H1 (cell line): Measurements from ENCODE around the gene NEURL4. TPM values are rescaled to one million over a fixed set of nuclear protein-coding genes. Genes with fewer than 3 reads are reported as not detected.

Experiments used
- CREB1 ChIP-seq: IDR thresholded peaks from 2 replicates; pipeline ENCODE4 v1.6.1; 2012; ENCODE audit warnings: inconsistent platforms
- NANOG ChIP-seq: IDR thresholded peaks from 2 replicates; pipeline ENCODE4 v1.6.1; 2011; ENCODE audit warnings: low read length, low read depth, mild to moderate bottlenecking, inconsistent platforms; ENCODE audit not compliant: insufficient read depth, poor library complexity, severe bottlenecking
- polyA plus RNA-seq, 7 experiments: library from polyadenylated mRNA; depleted of rRNA in 3 of 7; stranded (reverse) in 5 of 7; unstranded in 2 of 7; fragments of >200 nt in 5 of 7; fragments of 200-250 nt in 2 of 7; gene quantifications; 1 replicate in 5 of 7; 2 replicates in 1 of 7; 4 replicates in 1 of 7; pipeline versions ENCODE4 v1.2.1 to v1.2.3, GENCODE V29; 2011 to 2013; ENCODE audit warnings: missing spikeins in 2 of 7, mixed read lengths in 2 of 7
- total RNA-seq: library from RNA; stranded (reverse); fragmentation: NEBNext Ultra II Directional; extraction: Animal tissue kit (Norgen Biotek cat#: 25700); gene quantifications from 2 replicates; pipeline ENCODE4 v1.2.1, GENCODE V29; 2021

NEURL4 gene
- total and polyA plus RNA-seq, 2 of the 8 experiments (the other 6 are each of a cell fraction or from before 2014, with no cell fraction given) = 29.6 to 46.8 TPM

GRCh38 chr17:7341842-7342241 lies 12.7 kb upstream of the NEURL4 start (continued):
- TF ChIP-seq CREB1 (no peak), NANOG (no peak)
